ENCODE measurements around the gene BDKRB1.

- no peak for TF ChIP-seq CTCF (IDR thresholded peaks at IDR 0.05 in 2 of 3, conservative IDR thresholded peaks at IDR 0.05 in 1 of 3; ENCODE audit: control insufficient read depth in 2 of 3, extremely low read depth in 1 of 3, insufficient read depth in 1 of 3, low read depth in 3 of 3, low read length in 3 of 3)
- no peak for TF ChIP-seq SP1 (IDR thresholded peaks at IDR 0.05; ENCODE audit: low read depth, low read length)
- TF ChIP-seq SMARCA5 (IDR thresholded peaks at IDR 0.05) = no peak
These were observed 13.9 kb upstream of the BDKRB1 start for GRCh38 chr14:96242126-96242525.
